Peyer's patch (tissue), 4 donors: ENCODE data around the gene REX1BD.

Experiments
- CTCF ChIP-seq, 6 experiments: fragments of 450-650 bp in 4 of 6; fragments of 200-600 bp in 2 of 6; sonication (generic) in 1 of 6; IDR thresholded peaks; one replicate each; pipeline ENCODE4 v1.5.1; 2017 to 2019; ENCODE audit warnings: antibody characterized with exemption in 6 of 6, mild to moderate bottlenecking in 3 of 6, moderate library complexity in 1 of 6
- POLR2A ChIP-seq, 2 donors: fragments of 450-650 bp; IDR thresholded peaks; one replicate each; pipeline ENCODE4 v1.5.1; 2017; ENCODE audit warnings: antibody characterized with exemption in 2 of 2, mild to moderate bottlenecking in 2 of 2, moderate library complexity in 2 of 2

- TF ChIP-seq CTCF (IDR thresholded peaks at IDR 0.05) = no peak
- TF ChIP-seq POLR2A (IDR thresholded peaks at IDR 0.05) = no peak
Measured at GRCh38 chr19:18608805-18609716, 20.5 kb downstream of the REX1BD start.
